GM18502 (cell line): ENCODE results near the gene RSPO1.

ENCODE experiments used
- ATAC-seq: cut with Tn5 transposase; IDR thresholded peaks from one replicate; pipeline ENCODE4 v1.9.1; 2021; ENCODE audit warnings: mild to moderate bottlenecking; ENCODE audit not compliant: unreplicated experiment, poor library complexity

Gene RSPO1

DNA sequence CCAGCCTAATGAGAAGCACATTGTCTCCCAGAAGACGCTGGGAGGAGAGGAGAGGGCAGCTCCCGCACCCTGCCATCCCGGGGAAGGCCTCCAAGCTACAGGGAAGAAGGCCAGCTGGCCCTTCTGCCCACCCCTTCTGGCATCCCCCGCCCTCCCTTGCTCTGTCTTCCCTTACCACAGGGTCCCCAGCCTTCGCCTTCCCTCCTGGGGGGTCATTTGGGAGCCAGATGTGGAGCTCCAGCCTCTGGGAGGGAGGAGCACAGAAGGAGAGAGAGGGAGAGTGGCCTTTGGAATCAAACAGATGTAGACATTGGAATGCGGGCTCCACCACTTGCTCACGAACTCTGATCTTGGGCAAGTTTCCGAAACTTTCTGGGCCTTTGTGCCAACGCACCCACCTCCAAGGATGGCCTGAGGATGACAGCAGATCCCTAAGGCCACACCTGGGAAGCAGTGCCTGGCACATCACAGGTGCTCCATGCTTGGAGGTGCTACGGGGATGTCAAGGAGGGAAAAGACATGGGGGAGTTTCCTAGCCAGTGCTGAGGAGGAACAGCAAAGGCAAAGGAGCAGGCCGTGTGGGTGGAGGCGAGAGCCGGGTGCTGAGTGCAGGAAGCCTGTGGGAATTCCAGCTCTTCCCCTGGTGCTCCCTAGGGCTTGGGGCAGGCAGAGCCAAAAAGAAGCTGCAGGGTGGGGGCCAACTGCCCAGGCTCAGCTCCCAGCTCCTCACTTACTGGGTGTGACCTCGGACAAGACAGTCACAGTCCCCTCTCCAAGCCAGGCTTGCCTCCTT lies 23.1 kb upstream of the RSPO1 start:
- ATAC-seq, result no peak

DNA sequence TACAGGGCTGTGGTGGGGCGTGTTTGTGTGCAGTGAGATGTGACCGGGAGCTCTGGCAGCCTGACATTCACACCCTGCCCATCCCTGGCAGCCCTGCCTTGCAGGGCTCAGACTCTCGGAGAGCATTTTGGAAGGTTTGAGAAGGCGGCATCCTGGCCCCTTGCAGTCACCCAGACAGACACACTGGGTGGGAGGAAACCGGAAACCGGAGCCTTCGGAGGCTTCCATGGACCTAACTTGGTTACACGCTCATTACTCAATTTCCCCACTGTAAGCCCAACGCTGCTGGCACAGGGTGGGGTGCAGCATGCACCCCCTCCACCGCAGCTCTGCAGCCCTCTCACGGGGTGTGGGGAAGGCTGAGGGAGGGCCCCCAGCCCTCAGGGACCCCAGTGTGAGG lies 22.2 kb upstream of the RSPO1 start:
- no peak for ATAC-seq

DNA sequence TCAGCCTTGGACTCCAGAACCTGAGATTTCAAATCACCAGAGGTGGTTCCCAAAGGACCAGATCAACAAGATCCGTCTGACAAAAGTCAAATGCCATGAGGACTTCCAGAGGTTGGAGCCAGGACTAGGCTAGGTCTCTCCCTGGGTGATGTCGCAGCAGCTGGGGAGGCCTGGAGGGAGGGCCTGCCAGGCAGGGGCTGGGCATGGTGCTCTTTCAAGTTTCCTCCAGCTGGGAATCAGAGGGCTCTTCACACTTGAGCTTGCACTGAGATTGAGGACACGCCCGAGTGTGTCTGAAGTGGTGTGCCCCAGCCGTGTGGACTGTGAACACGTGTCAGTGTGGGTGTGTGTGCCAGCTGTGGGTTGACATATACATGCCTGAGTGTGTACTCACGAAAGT lies 21.3 kb upstream of the RSPO1 start:
- no peak for ATAC-seq

DNA sequence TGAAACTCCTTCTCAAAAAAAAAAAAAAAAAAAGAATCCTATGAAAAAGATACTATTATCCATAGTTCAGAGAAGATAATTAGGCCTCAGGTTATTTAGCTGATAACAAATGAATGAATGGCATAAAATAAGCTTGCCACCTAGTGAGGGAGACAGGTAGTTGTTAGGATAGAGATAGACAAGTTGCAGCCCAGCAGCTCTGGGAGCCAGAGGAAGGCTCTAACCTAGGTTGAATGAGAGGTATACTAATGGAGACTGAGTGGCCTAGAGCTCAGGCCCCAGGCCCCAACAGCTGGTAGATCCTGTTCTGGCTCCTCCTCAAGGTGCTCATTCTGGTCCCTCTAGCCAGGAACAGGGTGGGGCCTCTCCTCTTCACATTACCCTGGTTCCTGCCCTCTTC lies 20.6 kb upstream of the RSPO1 start:
- ATAC-seq, result no peak

DNA sequence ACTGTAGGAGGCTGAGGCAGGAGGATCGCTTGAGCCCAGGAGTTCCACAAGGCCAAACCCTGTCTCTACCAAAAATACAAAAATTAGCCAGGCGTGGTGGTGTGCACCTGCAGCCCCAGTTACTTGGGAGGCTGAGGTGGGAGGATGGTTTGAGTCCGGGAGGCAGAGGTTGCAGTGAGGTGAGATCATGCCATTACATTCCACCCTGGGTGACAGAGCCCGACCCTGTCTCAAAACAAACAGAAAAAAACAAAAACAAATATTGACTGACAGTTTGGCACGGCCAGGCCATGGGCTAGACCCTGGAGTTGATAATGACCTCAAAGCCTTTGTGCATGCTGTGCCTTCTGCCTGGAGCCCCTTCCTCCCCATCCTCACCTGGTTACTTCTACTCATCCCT lies 19.2 kb upstream of the RSPO1 start:
- no peak for ATAC-seq

DNA sequence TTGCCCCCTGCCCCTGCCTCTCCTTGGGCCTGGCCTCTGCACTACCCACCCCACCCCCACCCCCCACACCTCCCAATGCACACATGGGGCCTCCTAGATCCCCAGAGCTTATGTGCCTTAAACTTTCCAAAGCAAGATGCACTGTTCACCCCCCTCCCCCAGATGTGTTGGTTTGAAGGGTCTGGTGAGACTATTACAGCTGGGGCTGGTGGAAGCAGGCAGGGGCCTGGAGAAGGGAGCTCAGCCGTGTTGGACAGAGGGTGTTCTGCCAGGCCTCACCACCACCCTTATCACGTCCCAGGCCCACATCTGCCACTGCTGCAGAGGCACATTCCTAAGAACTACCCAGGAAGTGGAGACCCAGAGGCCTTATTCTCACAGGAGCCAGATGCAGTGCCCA lies 18.3 kb upstream of the RSPO1 start:
- no peak for ATAC-seq

DNA sequence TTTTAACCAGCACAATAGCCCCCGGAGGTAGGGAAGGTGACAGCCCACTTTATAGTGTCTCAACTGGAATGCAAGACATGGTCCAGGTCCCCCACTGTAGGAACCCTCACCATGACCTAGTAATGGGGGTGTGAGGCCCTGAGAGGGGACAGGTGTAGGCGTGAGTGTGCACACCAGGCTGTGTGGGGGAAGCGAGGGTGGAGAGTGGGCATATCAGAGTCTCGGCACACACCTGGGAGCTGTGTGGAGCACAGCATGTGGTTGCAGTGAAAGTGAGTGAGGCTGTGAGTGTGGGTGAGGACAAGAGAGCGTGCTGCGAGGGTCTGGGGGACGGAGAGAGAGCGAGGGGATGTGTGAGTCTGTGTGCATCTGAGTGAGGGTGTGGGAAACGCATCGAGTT lies 17.1 kb upstream of the RSPO1 start:
- no peak for ATAC-seq

DNA sequence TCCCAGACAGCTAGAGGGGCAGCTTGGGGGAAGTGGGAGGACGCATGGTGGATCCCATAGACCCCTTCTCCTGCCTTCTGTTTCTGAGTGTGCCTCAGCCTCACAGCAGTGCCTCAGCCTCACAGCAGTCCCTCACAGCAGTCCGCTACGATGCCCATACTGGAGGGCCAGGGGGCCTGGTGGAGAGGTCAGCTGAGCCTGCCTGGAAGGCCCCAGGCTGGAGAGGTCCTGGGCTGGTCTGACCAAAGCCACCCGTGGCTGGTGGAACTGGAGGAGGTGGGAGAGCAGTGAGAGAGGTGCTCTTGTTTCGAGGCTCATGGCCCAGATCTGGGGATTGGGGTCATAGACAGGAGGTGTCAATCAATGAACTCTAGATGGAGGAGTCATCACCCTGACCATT lies 16.0 kb upstream of the RSPO1 start:
- ATAC-seq, result no peak

DNA sequence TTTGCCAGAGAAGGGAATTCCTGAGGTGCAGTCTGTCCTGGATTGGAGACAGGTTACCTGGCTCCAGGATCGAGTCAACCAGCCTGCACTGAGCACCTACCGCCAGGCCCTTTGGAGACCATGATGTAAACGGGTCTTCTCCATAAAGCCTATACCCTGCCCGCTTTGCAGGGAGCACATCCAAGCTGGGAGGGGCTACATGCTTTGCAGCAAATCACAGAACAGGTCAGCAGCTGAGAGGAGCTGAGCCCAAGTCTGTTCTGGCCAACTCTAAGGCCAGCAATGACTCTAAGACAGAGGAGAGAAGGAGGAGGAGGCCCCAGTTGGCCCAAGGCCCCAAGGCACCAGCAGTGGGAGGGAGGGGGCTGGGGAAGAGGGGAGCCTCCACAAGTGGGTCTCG lies 15.5 kb upstream of the RSPO1 start:
- ATAC-seq, result no peak

DNA sequence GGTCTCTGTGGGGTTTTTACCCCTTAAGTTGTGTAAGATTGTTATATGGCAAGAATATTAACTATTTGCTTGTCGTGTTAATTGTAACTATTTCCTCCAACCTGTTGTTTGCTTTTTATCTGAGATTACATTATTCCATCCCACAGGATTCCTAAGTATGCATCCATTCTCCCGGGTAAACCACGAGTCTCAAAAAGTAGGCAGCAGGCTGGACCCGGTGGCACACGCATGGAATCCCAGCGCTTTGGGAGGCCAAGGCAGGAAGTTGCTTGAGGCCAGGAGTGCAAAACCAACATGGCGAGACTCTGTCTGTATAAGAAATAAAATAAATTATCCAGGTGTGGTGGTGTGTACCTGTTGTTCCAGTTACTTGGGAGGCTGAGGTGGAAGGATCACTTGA lies 12.6 kb upstream of the RSPO1 start:
- no peak for ATAC-seq

DNA sequence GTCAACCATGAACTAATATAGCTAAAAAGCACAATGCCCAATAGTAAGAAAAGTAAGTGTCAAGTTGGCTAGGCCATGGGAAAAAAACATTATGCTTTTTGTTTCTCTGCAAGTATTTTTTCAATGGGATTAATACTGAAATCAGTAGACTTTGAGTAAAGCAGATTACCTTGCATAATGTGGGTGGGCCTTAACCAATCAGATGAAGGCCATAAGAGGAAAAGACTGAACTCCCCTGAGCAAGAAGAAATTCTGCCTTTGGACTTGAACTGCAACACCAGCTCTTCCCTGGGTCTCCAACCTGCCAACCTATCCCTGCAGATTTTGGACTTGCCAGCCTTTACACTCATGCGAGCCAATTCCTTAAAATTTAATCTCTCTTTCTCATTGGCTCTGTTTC lies 6.4 kb upstream of the RSPO1 start:
- no peak for ATAC-seq

DNA sequence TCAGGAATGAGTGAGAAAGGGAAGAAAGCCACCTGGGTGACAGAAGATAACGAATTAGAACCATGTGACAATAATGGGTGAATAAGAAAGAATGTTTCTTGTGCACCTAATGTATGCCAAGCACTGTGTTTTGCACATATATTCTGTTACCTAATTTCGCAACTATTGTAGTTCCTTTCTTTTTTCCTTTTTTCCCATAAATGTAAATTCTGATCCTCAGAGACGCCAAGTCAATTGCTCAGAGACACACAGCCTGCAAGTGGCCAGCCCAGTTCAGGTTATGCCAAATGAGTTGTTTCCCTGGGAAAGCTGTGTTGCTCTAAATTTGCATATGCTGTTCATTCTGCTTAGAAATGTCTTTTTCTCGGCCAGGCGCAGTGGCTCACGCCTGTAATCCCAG lies 1.7 kb upstream of the RSPO1 start:
- no peak for ATAC-seq

DNA sequence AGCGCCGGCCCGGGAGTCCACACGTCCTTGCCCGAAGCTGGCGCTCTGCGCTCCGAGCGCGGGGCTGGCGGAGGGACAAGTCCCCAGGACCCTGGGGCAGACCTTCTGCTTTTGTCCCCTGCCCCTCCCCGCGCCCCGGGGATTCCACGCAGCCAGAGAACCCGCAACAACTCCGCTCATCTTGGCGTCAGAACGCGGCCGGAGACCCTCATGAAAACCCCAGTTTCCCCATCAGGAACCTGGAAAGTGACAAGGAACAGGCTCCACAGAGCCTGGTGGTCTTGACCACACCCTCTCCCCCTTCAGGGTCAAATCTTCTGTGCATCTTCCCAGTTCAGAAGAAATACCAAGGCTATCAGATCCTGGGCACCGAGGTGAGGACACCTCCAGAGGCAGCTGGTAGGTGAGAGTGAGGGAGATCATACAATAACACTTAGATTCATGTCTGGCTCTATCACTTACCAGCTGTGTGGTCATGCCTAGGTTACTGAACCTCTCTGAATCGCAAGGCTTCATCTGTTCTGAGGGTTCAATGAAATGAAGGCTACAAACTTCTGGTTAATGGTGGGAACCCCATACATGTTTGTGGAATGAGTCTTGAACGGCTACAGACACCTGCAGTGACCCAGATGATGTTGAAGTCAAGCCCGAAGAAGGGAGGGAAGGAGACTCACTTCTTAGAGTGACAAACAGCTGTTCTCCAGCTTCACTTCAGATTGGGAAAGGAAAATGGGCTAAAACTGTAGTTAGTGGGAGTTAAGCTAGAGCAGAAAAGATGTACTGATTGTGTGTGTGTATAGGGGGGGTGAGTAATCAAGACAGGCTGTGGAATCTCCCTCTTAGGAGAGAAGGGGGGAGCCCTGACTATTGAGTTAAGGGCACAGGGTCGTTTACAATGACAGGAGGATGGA lies 555 bp upstream of the RSPO1 start:
- ATAC-seq, result no peak

DNA sequence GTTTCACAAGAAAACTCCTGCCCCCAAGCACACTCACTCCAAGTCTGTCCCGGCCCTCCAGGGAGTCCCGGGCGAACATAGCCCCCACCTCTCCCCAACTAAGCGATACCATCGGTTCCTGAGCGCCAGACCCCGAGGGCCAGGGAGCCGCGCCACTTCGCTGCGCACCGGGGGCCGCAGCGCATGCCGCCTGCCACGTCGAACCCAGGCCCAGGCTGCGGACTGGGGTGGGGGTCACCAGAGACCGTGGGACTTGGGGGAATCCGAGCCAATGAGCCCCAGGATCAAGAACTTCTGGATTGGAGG lies 801 bp downstream of the RSPO1 start:
- ATAC-seq, result no peak

DNA sequence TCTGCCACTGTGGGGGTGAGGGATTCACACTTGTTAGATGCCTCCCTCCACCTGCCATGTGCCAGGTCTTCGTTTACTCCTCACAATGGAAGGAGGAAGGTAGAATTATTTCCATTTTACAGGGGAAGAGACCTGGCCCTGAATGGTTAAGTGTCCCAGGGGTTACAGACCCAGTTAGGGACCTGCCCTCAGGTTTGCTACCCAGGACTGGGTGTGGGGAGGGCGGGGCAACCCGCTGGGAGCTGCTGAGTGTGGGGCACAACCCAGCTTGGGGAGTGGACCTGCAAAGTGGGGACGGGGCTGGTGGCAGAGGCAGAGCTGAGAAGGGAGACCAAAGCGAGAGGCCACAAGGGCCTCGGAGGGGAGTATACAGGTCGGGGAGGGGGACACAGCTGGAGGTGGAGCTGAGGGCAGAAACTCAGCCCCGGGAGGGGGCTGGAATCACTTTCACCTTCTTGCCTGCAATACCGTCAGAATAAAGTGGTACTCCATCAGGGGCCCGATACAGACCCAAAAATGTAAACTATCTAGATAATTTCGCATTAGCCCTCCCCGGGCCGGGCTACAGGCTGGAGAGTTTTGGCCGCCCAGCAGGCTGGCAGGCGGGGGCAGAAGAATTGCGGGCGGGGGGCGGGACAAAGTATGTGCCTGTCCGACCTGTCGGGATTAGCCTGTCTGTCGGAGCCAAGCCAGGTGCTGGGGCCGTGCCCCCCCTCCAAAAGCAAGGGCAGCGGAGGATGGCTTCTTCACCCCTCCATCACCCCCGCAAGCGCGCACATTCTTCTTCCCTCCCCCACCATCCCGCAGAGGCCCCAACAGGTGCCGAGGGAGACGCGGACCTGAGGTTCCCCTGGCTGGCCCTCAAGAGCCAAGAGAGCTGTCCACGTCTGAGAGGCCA lies 1.4 kb downstream of the RSPO1 start:
- no peak for ATAC-seq

DNA sequence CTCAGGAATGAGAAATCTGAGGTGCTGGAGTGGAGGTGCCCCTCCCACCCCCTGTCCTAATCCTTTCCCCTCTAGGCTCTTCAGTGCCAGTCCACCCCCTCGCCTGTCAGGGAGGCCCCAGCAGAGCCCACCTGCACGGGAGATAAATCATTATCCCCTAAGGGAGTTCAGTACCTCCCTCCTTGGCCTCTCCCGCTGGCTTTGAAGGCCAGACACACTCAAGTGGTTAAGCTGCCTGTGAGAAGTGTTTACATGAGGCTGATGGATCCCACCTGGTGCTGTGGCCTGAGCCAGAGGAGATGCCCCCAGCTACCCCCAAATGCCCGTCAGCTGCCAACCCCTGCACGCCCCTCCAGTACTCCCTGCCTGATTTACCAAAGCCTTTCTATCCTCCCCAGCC lies 3.7 kb downstream of the RSPO1 start:
- no peak for ATAC-seq

DNA sequence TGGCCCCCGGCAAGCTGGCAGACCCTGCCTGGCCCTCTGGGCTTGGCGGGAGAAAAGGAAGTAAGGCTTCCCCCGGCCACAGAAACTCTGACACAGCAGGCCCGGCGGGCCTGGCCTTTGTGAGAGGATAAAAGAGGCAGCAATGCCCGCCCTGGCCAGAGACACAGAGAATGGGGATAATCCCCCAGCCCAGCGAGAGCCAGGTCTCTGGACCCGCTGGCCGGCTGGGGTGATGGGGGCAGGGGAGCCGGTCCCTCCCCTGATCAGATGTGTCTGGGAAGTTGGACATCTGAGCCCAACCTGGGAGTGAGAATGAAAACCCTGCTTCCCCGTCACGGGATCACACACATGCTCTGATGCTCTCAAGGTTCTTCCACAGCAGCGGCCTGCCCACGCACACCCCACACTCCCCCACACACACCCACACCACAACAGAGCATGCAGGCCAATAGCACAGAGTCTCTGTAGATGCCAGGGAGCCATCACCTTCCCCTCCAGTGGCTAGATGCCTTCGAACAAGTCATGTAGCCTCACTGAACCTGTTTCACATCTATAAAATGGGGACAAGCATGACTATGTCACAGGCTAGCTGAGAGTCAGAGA lies 4.2 kb downstream of the RSPO1 start:
- ATAC-seq, result no peak

DNA sequence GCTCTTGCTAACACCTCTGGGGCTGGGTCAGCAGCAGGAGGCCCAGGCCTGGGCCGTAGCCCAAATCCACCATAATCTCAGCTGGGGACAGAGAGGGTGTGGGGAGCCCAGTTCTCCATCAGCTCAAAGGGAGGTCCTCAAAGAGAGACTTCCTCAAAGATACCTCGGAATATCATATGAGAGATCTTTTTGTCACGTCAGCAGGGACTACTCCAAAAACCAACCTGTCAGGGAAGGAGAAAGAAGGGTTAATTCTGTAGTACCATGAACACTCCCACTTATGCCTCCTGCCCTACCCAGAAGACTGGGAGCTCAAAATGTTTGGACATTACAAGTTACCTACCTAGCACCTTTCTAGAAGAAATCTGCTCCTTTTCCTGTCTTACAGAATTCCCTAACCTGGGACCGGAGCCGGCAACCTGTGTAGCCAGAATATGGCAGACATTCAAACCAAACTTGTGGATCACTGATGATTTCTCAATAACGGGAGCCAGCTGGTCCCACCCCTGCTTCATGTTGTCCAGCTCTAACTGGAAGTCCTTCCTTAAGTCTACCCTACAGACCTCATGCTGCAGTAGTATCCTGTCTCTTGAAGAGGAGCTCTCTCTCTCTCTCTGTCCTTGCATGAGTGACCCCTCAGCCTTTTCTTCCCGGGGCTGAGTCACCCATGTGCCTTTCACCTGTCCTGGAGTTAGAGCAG lies 4.8 kb downstream of the RSPO1 start:
- no peak for ATAC-seq

DNA sequence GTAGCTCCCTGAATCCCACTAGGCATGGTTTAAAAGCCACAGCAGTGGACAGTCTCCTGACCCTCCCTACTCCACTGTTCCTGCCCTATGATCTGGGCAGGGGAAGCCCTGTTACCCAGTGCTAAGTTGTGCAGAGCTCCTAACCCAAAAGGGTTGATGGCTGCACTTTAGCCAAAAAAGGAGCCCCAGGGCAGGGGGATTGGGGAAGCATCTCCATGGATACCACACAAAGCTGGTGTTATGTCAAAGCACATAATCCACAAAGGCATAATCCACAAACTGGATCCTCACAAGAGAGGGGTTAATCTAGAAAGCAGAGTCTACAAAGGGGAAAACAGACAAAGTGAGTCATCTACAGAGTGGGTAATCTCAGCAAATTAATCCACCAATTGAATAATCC lies 5.7 kb downstream of the RSPO1 start:
- ATAC-seq, result no peak

DNA sequence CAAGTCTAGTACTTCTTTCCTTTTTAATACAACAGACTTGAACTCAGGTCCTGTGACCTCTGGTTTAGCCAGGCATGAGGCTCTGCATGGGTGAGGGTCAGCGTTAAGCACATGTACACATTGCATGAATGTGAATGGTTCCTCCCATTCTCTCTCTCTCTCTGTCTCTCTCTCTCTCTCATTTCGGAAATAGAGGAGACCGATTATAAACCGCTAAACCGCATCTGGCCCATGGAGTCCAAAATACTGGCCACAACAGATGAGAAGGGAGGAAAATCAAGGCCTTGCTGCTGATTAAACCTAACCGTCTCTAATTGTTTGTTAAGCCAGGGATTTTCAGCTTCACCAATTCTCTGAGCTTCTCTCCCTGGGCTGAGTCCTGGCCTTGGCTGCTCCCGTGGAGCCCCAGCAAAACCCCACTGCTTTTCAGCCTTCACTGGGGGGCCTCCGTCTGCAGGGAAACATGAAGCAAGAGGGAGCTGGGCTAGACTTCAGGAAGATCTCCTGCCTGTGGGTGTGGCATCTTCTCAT lies 6.6 kb downstream of the RSPO1 start:
- ATAC-seq, result no peak
